Glomerular endothelial cell (primary cell): Measurements from ENCODE around the gene CDK11B. TPM values are rescaled to one million over a fixed set of nuclear protein-coding genes. Genes with fewer than 3 reads are reported as not detected.
"Not testable (repeated sequence)": the region's sequence is repeated elsewhere in the genome, so short reads cannot be mapped to it uniquely, and the experiment has no call there.

Source experiments
- DNase-seq: peaks from one replicate; pipeline ENCODE4 v3.0.0-alpha.2; 2011; ENCODE audit warnings: low read depth, low spot score; ENCODE audit errors: extremely low read depth
- total RNA-seq: library from RNA; depleted of rRNA; stranded (reverse); fragments of >200 nt; gene quantifications from 2 replicates; pipeline ENCODE4 v1.2.3, GENCODE V29; 2015

Gene CDK11B
- total RNA-seq: 13.5 and 24.3 TPM in 2 replicates

- DNase-seq: peak; percentile 68
Observed at GRCh38 chr1:1658583-1659549, at the start of gene CDK11B. Gene CDK11B, minus strand, starts transcription at chr1:1659004. Its CDS starts 1,519 bp downstream, at chr1:1657485.

- DNase-seq: not testable (repeated sequence)
Observed at GRCh38 chr1:1707897-1708296, 49.1 kb upstream of the CDK11B start.

- DNase-seq: not testable (repeated sequence)
Observed at GRCh38 chr1:1707241-1707640, 48.4 kb upstream of the CDK11B start.

- not testable (repeated sequence) for DNase-seq
Observed at GRCh38 chr1:1705623-1706022, 46.8 kb upstream of the CDK11B start.

GRCh38 chr1:1704284-1704957 is 45.6 kb upstream of the CDK11B start:
- DNase-seq: not testable (repeated sequence)

GRCh38 chr1:1703796-1704195 is 45.0 kb upstream of the CDK11B start:
- no peak for DNase-seq

GRCh38 chr1:1702506-1702905 is 43.7 kb upstream of the CDK11B start:
- DNase-seq: not testable (repeated sequence)

GRCh38 chr1:1700557-1700956 is 41.8 kb upstream of the CDK11B start:
- not testable (repeated sequence) for DNase-seq

GRCh38 chr1:1700067-1700466 is 41.3 kb upstream of the CDK11B start:
- not testable (repeated sequence) for DNase-seq

- DNase-seq: not testable (repeated sequence)
Observed at GRCh38 chr1:1699061-1699460, 40.3 kb upstream of the CDK11B start.

- DNase-seq: not testable (repeated sequence)
Observed at GRCh38 chr1:1697358-1698183, 38.8 kb upstream of the CDK11B start.

GRCh38 chr1:1696431-1697357 is 37.9 kb upstream of the CDK11B start:
- DNase-seq: not testable (repeated sequence)

GRCh38 chr1:1692714-1693647 is 34.2 kb upstream of the CDK11B start, which contains the start of gene SLC35E2B:
Gene SLC35E2B, minus strand, starts transcription at chr1:1692795. Its CDS starts 16,096 bp downstream, at chr1:1676699.
- peak; percentile 34 for DNase-seq

GRCh38 chr1:1692324-1692713 is 33.5 kb upstream of the CDK11B start:
- not testable (repeated sequence) for DNase-seq

- DNase-seq: not testable (repeated sequence)
Observed at GRCh38 chr1:1691443-1691842, 32.6 kb upstream of the CDK11B start.

GRCh38 chr1:1689526-1689925 is 30.7 kb upstream of the CDK11B start:
- DNase-seq: not testable (repeated sequence)

GRCh38 chr1:1687846-1688245 is 29.0 kb upstream of the CDK11B start:
- no peak for DNase-seq

- DNase-seq: no peak
Observed at GRCh38 chr1:1684031-1684681, 25.4 kb upstream of the CDK11B start.
